ENCODE data around the gene CMBL.
"Not testable (repeated sequence)": the region's sequence is repeated elsewhere in the genome, so short reads cannot be mapped to it uniquely, and the experiment has no call there.

The CMBL gene

DNA sequence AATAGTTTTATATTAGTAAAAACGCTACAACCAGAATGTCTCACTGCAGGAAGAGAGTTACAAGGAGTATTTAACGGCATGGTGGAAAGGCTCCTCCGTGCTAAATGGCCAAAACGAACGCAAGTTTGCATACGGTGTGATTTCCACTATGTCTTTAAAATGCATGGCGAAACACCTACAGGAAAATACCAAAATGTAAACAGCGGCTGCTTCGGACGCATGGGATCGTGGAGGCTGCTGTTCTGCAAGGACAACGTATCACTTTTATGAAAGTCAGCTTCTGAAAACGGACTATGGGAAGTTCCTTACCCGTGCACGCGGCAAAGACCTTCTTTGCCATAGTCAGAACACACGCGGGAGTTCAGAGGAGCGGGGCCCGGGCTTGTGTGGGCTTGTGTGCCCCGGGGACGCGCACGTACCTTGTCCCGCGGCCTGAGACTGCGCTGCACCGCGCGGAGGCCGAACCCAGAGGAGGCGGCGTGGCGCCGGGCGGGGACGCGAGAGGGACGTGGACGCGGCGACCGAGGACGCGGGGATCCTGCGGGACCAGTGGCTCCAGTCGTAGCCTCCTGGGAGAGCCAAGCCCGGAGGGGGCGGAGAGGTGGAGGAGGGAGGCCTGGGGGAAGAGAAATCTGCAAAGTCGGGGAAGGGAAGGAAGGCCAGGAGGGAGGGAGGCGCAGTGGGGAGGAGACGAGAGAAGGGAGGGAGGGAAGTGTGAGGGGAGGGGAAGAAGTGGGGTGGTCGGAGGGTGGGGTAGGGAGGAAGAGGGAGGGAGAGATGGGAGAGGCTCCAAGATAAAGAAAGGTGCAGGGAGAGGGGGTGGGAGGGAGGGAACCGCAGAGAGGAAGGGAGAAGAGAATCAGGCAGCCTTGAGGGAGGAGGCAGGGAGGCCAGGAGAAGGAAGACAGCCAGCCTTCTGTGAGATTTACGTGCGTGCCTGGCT lies at the start of gene CMBL:
TSS of gene CMBL (minus strand) at position 697 of the 943 bp plus-strand sequence. CDS start 17,140 bp downstream, outside the sequence.
- peak; percentile 83 for DNase-seq

- DNase-seq, result peak; percentile 37
These were observed 47.6 kb upstream of the CMBL start for GRCh38 chr5:10355071-10355889.

- peak; percentile 56 for DNase-seq
These were observed 46.6 kb upstream of the CMBL start for GRCh38 chr5:10354048-10354872.

DNA sequence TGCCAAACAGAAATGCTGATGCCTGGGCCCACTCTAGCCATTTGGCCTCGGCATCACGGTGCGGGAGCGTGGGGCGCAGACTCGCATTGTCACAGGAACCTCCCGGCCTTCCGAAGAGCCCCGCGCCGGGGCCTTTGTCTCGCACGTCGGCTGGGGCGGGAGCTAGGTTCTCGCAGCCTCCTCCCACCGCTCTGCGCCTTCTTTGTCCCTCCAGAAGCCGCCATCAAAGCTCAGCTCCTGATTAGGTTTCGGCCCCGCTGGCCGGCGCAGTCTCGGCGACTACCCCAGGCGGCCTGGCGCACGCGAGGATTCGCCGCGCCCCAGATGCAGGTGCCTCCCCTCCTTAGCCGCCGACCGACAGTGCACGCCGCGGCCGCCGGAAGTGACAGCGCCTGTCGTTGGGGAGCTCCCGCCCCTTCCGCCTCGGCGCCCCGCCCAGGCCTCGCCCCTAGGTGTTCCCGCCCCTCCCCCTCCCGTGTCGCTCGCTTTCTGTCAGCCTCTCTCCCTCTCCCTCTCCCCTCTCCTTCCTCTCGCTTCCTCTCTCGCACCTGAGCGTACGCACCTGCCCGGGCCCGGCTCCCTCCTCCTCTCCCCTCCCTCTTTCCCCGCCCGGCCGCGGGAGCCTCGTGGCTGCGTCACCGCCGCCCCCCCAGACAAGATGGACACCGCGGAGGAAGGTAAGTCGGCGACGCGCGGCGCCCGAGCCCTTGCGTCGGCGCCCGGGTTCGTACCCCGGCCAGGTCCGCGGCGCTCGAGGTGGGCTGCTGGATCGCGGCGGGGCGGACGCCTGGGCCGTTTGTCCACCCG lies 45.7 kb upstream of the CMBL start, which contains the start of gene MARCHF6:
TSS of gene MARCHF6 (plus strand) at position 455 of the 807 bp plus-strand sequence. CDS start at position 659, 204 bp downstream.
- peak; percentile 99 for DNase-seq

- DNase-seq, result peak; percentile 64
These were observed 44.9 kb upstream of the CMBL start for GRCh38 chr5:10352430-10353240.

- DNase-seq, result peak; percentile 14
These were observed 44.2 kb upstream of the CMBL start for GRCh38 chr5:10351919-10352318.

GRCh38 chr5:10351199-10351905 lies 43.6 kb upstream of the CMBL start:
- DNase-seq, result peak; percentile 37

GRCh38 chr5:10348258-10348657 lies 40.6 kb upstream of the CMBL start:
- no peak for DNase-seq

DNA sequence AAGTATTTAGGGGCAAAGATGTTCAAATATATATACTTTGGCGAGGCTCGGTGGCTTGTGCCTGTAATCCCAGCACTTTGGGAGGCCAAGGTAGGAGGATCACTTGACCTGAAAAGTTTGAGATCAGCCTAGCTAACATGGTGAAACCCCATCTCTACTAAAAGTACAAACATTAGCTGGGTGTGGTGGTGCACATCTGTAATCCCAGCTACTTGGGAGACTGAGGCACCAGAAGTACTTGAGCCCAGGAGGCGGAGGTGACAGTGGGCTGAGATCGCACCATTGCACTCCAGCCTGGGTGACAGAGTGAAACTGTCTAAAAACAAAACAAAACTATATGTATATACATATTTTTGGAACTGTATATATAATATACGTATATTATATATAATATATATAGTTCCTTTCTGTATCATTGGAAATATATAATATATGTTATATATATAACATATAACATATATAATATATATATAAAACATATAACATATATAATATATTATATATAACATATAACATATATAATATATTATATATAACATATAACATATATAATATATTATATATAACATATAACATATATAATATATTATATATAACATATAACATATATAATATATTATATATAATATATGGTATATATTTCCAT lies 36.9 kb upstream of the CMBL start:
- DNase-seq, result not testable (repeated sequence)

DNA sequence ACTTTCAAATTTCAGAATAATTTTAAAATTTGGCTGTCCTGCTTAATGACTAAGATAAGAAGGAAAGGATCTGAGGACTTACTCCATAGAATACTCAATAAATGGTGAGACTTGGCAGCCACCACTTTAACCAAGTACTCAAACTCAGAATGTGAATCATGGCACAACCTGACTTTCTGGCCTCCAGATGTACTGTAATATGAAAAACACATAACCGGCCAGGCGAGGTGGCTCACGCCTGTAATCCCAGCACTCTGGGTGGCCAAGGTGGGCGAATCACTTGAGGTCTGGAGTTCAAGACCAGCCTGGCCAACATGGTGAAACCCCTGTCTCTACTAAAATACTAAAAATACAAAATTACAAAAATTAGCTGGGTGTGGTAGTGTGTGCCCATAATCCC lies 35.8 kb upstream of the CMBL start:
- no peak for DNase-seq

- DNase-seq, result no peak
These were observed 32.3 kb upstream of the CMBL start for GRCh38 chr5:10339958-10340357.

- DNase-seq, result peak; percentile 87
These were observed 31.5 kb upstream of the CMBL start for GRCh38 chr5:10339058-10339811.

DNA sequence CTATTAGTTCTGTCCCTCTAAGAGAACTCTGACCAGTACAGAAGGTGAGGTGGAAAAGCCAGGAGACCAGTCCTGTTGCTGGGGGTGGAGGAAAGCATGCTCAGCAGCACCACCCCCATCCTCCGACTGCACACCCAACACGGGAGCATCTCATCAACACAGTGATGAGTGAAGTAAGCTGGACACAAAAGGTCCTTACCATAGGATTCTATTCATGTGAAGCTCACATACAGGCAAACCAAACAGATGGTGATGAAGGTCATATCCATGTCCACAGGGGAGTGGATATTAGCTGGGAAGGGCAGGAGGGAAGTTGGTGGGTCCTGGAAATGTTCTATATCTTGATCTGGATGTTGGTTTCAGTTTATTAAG lies 31.0 kb upstream of the CMBL start:
- DNase-seq, result peak; percentile 64

DNA sequence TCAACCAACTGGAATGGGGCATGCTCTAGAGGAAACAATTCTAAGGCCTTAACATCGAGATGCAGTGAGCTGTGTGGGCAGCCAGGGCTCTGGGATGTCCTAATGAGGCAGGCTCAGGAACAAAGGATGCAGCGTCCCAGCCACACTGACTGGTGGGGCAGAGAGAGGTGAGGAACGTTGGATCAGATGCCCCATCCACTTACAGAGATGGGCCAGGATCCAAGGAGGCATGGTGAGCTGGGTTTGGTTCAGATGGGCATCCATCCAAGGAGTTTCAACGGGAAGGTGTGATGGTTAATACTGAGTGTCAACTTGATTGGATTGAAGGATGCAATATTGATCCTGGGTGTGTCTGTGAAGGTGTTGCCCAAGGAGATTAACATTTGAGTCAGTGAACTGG lies 30.3 kb upstream of the CMBL start:
- no peak for DNase-seq

DNA sequence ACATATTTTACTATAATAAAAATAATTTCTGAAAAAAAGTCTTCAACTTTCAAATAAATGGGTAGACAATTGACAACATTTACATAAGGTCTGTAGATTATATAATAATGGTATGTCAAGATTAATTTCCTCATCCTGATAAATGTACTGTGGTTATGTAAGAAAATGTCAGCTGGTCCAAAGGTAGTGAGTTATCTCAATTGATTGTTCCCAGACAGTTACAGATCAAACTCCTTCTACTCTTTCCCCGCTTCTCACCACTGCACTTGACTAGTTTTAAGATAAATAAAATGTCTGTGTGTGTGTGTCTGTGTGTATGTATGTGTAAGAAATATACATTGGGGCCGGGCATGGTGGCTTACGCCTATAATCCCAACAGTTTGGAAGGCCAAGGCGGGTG lies 29.4 kb upstream of the CMBL start:
- DNase-seq, result no peak

GRCh38 chr5:10335711-10336470 lies 28.2 kb upstream of the CMBL start:
- DNase-seq, result no peak

DNA sequence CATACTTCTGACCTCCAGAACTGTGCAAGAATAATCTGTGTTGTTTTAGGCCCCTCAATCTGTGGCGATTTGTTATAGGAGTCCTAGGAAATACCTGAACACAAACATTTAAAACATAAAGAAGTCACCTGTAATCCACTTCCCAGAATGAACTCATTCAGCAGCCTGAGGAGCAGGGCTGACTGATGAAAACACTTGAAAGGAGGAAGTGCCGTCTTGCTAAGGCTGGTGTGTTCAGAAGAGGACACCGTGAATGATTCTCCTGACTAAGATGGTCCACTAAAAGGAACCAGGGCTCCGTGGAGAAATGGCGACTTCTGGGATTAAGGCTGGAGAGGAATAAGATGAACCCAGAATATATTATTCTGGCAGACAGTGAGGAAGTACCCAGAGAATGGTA lies 27.1 kb upstream of the CMBL start:
- DNase-seq, result no peak

All from NCI-H146 (cell line).